Fibroblast of skin of left biceps (primary cell): Measurements from ENCODE around the gene GNG2.

ENCODE experiments used
- DNase-seq, 2 experiments: peaks; one replicate each; pipeline ENCODE4 v3.0.0-alpha.2; 2013; ENCODE audit warnings: low read depth in 2 of 2

The GNG2 gene

GRCh38 chr14:51860164-51860824, at the start of gene GNG2:
TSS of gene GNG2 (plus strand) at chr14:51860612. CDS start at chr14:51950679, 90,067 bp downstream.
- DNase-seq = peak in 1 of 2 experiments; percentile 47

GRCh38 chr14:51811706-51812105, 48.7 kb upstream of the GNG2 start:
- no peak for DNase-seq

- no peak for DNase-seq
Measured at GRCh38 chr14:51816031-51816430, 44.4 kb upstream of the GNG2 start.

GRCh38 chr14:51817326-51817725, 43.1 kb upstream of the GNG2 start:
- no peak for DNase-seq

- no peak for DNase-seq
Measured at GRCh38 chr14:51818748-51819380, 41.5 kb upstream of the GNG2 start.

- peak; percentile 30 to 33 for DNase-seq
Measured at GRCh38 chr14:51821822-51822221, 38.6 kb upstream of the GNG2 start.

GRCh38 chr14:51822499-51822898, 37.9 kb upstream of the GNG2 start:
- no peak for DNase-seq

- no peak for DNase-seq
Measured at GRCh38 chr14:51823706-51824105, 36.7 kb upstream of the GNG2 start.

- no peak for DNase-seq
Measured at GRCh38 chr14:51824191-51824590, 36.2 kb upstream of the GNG2 start.

- no peak for DNase-seq
Measured at GRCh38 chr14:51825926-51826325, 34.5 kb upstream of the GNG2 start.

GRCh38 chr14:51828017-51828797, 32.2 kb upstream of the GNG2 start:
- no peak for DNase-seq

GRCh38 chr14:51834240-51834639, 26.2 kb upstream of the GNG2 start:
- DNase-seq = no peak

GRCh38 chr14:51836417-51836816, 24.0 kb upstream of the GNG2 start:
- DNase-seq = no peak

- DNase-seq = no peak
Measured at GRCh38 chr14:51844081-51844881, 16.1 kb upstream of the GNG2 start.

GRCh38 chr14:51845811-51846210, 14.6 kb upstream of the GNG2 start:
- DNase-seq = no peak

- DNase-seq = no peak
Measured at GRCh38 chr14:51846631-51847488, 13.6 kb upstream of the GNG2 start.

- no peak for DNase-seq
Measured at GRCh38 chr14:51847489-51847796, 13.0 kb upstream of the GNG2 start.

GRCh38 chr14:51848120-51848519, 12.3 kb upstream of the GNG2 start:
- no peak for DNase-seq

- DNase-seq = no peak
Measured at GRCh38 chr14:51849097-51849496, 11.3 kb upstream of the GNG2 start.

- no peak for DNase-seq
Measured at GRCh38 chr14:51850651-51851050, 9.8 kb upstream of the GNG2 start.

- no peak for DNase-seq
Measured at GRCh38 chr14:51852541-51852940, 7.9 kb upstream of the GNG2 start.
